Sigmoid colon (tissue), 3 donors: ENCODE measurements around the gene HUWE1.

Source experiments
- POLR2A ChIP-seq, 2 donors: fragments of 450-650 bp; IDR thresholded peaks; one replicate each; pipeline ENCODE4 v1.6.1; 2016; ENCODE audit warnings: antibody characterized with exemption in 2 of 2, mild to moderate bottlenecking in 2 of 2, moderate library complexity in 2 of 2
- TF ChIP-seq, protein P1 (sequence below), 4 experiments: fragments of 450-650 bp in 3 of 4; fragments of 200-600 bp in 1 of 4; IDR thresholded peaks; one replicate each; pipeline ENCODE4 v1.5.1; 2016 to 2019; ENCODE audit warnings: antibody characterized with exemption in 4 of 4, mild to moderate bottlenecking in 3 of 4, moderate library complexity in 2 of 4

DNA sequence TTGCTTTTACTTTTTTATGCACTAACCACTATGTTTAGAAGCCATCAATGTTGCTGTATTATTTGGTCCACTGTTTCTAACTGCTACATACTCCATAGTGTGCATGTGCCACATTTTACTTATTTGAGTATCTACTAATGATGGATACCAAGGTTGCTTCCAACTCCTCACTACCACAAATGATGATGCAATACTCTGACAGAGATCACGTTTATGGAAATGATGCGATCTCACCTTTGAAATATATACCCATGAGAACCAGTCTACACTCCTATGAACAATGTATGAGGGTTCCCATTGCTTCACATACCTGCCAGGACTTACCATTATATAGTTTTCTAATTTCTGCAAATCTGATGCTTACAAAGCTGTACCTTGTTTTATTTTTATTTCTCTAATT, 44.2 kb downstream of the HUWE1 start:
- TF ChIP-seq, protein P1, sequence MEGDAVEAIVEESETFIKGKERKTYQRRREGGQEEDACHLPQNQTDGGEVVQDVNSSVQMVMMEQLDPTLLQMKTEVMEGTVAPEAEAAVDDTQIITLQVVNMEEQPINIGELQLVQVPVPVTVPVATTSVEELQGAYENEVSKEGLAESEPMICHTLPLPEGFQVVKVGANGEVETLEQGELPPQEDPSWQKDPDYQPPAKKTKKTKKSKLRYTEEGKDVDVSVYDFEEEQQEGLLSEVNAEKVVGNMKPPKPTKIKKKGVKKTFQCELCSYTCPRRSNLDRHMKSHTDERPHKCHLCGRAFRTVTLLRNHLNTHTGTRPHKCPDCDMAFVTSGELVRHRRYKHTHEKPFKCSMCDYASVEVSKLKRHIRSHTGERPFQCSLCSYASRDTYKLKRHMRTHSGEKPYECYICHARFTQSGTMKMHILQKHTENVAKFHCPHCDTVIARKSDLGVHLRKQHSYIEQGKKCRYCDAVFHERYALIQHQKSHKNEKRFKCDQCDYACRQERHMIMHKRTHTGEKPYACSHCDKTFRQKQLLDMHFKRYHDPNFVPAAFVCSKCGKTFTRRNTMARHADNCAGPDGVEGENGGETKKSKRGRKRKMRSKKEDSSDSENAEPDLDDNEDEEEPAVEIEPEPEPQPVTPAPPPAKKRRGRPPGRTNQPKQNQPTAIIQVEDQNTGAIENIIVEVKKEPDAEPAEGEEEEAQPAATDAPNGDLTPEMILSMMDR (IDR thresholded peaks at IDR 0.05), result no peak
- TF ChIP-seq POLR2A (IDR thresholded peaks at IDR 0.05), result no peak
